Gastrocnemius medialis (tissue), 4 donors: ENCODE measurements around the gene GDF7.

Experiments
- CTCF ChIP-seq, 5 experiments: fragments of 450-650 bp in 3 of 5; fragments of 200-600 bp in 2 of 5; sonication (generic) in 2 of 5; IDR thresholded peaks in 4 of 5; conservative IDR thresholded peaks in 1 of 5; 1 replicate in 4 of 5; 2 replicates in 1 of 5; pipeline ENCODE4 v1.5.1; 2016 to 2019; ENCODE audit warnings: antibody characterized with exemption in 5 of 5, mild to moderate bottlenecking in 3 of 5, moderate library complexity in 3 of 5
- POLR2A ChIP-seq, 2 donors: fragments of 450-650 bp; IDR thresholded peaks; one replicate each; pipeline ENCODE4 v1.6.1; 2017; ENCODE audit warnings: antibody characterized with exemption in 2 of 2, mild to moderate bottlenecking in 2 of 2, moderate library complexity in 2 of 2

- TF ChIP-seq CTCF (IDR thresholded peaks at IDR 0.05 in 4 of 5, conservative IDR thresholded peaks at IDR 0.05 in 1 of 5) = no peak
- TF ChIP-seq POLR2A (IDR thresholded peaks at IDR 0.05) = no peak
Observed at GRCh38 chr2:20698916-20699613, 32.1 kb downstream of the GDF7 start.
